Central memory CD8-positive, alpha-beta T cell (primary cell): ENCODE data around the gene PNCK.

Experiments
- ATAC-seq: fragments of 150-1000 bp; cut with Tn5 transposase; replicated peaks from 2 replicates; pipeline ENCODE4 v1.10.0; 2022; ENCODE audit warnings: mild to moderate bottlenecking, moderate FRiP score, moderate number of reproducible peaks; ENCODE audit not compliant: poor library complexity, severe bottlenecking; ENCODE audit errors: extremely low read depth
- DNase-seq, 2 donors: peaks; one replicate each; pipeline ENCODE4 v3.0.0; 2021; ENCODE audit warnings: low spot score in 2 of 2
- H3K27ac Mint-ChIP-seq: one replicate; pipeline ENCODE4 v1.8.0; 2022; ENCODE audit warnings: low read depth, mild to moderate bottlenecking, moderate library complexity, mixed read lengths
- H3K27me3 Mint-ChIP-seq: one replicate; pipeline ENCODE4 v1.8.0; 2022; ENCODE audit warnings: mixed read lengths
- H3K36me3 Mint-ChIP-seq: one replicate; pipeline ENCODE4 v1.8.0; 2022; ENCODE audit warnings: mild to moderate bottlenecking, moderate library complexity, mixed read lengths; ENCODE audit not compliant: insufficient read depth
- H3K4me1 Mint-ChIP-seq: one replicate; pipeline ENCODE4 v1.8.0; 2022; ENCODE audit warnings: mixed read lengths
- H3K4me3 Mint-ChIP-seq: one replicate; pipeline ENCODE4 v1.8.0; 2022; ENCODE audit warnings: mild to moderate bottlenecking, moderate library complexity, mixed read lengths
- H3K9me3 Mint-ChIP-seq: one replicate; pipeline ENCODE4 v1.8.0; 2022; ENCODE audit warnings: mixed read lengths

The PNCK gene

DNA sequence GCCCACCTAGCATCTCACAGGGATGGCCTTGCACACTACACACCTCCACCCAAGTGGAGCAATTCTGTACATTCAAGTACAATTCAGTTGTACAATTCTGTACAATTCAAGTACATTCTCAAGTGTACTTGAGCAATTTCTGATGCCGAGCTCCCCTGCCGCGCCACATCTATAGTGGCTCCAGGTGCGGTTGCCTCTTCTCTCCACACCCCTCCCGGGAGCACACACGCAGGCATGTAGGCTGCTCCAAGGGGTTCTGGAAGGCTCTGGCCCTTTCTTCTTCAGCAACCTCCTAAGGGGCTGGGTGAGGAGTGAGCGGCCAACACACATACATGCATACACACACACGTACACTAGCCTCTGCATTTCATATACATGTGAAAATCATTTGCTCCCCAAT is 45.5 kb downstream of the PNCK start:
- no peaks in the 10 kb centered on the region for H3K27me3 Mint-ChIP-seq
- no peaks in the 10 kb centered on the region for H3K4me1 Mint-ChIP-seq
- H3K27ac Mint-ChIP-seq: no peak overlapping the region
- H3K9me3 Mint-ChIP-seq: no peaks in the 10 kb centered on the region
- DNase-seq (no peak), ATAC-seq (no peak)
- H3K36me3 Mint-ChIP-seq: no peaks in the 10 kb centered on the region
- no peak overlapping the region for H3K4me3 Mint-ChIP-seq

DNA sequence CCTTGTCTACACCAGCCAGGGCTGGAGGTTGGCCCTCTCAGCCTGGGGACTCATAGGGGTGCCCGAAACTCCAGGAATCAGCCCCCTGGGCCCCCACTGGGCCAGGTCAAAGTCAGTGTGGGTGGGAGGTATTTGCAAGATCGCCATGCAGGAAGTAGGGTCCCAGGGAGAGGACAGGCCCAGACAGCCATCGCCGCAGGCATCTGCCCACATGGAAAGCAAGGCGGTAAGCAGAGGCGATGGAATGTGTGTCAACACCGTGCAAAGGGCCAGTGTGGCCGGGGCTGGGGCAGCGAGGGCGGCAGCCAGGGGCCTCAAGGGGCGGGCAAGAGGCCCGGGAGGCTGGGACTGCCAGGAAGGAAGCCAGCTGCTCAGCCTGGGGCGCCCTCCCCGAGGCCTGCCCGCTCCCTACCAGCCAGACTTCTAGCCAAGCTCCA is 45.9 kb downstream of the PNCK start:
- ATAC-seq: no peak
- Mint-ChIP-seq H3K9me3 (no peaks in the 10 kb centered on the region), H3K4me3 (no peak overlapping the region), H3K4me1 (no peaks in the 10 kb centered on the region), H3K36me3 (no peaks in the 10 kb centered on the region), H3K27me3 (peaks cover under 1% of the 10 kb centered on the region), H3K27ac (no peak overlapping the region)
- no peak for DNase-seq

DNA sequence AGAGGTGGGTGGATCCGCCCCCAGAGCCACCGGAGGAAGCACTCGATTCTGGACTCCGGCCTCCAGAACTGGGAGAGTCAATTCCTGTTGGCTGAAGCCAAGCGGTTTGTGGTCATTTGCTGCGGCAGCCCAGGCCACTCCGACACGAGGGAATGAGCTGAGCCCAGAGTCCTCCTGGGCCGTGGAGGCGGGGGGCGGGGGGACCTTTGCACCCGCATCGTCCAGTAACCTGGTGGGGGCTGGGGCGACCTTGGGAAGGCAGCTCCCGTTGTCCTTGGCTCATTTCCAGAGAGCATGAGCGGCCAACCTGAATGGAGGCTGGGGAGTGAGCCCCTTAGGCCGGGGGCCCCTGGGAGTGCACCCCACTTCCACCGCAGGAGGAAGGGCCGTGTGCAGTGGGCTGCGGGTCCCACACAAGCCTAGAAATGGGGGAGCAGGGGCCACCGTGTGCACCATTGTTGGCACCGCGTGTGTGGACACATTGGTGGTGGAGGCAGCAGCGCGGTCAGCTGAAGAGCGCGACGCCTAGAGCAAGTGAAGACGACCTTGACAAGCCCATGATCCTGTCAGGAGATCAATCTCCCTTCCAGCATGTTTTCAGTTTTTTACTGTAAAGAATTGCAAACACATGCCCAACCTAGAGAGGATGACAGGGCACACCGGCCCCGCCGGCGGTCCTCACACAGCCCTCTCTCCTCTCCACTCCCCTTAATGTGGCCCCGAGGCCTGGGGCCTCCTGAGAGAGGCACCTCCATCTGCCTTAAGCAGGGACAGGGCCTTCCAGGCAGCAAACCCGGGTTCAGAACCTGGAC is 46.5 kb downstream of the PNCK start:
- DNase-seq (no peak), ATAC-seq (no peak)
- Mint-ChIP-seq H3K4me3 (no peak overlapping the region), H3K36me3 (no peaks in the 10 kb centered on the region), H3K27me3 (peaks cover 7% of the 10 kb centered on the region), H3K27ac (no peak overlapping the region), H3K9me3 (no peaks in the 10 kb centered on the region), H3K4me1 (no peaks in the 10 kb centered on the region)

DNA sequence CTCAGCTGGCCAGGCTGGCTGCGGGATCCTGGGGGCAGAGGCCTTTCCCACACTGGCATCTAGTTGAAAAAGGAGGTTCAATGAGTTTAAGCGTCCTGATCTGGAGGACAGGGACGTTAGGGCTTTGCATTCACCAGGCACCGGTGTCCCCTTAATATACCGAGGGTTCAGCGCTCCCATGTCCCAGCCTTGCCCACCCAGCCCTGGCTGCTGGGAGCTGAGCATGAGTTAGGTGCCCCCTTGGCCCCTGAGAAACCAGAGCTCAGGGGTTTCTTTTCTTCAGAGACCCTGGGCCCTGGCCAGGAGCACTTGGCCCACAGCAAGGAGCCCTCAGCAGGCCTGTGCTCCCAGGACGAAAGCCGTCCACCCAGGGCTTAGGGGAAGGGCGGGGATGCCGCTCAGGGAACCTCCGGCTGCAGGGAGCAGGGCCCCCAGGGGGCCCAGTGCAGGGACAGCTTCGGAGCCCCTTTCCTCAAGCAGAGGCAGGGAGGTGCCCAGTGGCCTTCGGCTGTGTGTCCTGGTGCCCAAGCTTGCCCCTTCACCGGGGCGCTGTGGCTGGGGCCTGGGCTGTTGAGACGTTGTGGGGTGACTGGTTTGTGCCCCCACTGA is 47.5 kb downstream of the PNCK start:
- Mint-ChIP-seq H3K4me3 (no peak overlapping the region), H3K4me1 (no peaks in the 10 kb centered on the region), H3K36me3 (no peaks in the 10 kb centered on the region), H3K27ac (no peak overlapping the region), H3K27me3 (peaks cover 10% of the 10 kb centered on the region), H3K9me3 (no peaks in the 10 kb centered on the region)
- ATAC-seq (no peak), DNase-seq (no peak)

DNA sequence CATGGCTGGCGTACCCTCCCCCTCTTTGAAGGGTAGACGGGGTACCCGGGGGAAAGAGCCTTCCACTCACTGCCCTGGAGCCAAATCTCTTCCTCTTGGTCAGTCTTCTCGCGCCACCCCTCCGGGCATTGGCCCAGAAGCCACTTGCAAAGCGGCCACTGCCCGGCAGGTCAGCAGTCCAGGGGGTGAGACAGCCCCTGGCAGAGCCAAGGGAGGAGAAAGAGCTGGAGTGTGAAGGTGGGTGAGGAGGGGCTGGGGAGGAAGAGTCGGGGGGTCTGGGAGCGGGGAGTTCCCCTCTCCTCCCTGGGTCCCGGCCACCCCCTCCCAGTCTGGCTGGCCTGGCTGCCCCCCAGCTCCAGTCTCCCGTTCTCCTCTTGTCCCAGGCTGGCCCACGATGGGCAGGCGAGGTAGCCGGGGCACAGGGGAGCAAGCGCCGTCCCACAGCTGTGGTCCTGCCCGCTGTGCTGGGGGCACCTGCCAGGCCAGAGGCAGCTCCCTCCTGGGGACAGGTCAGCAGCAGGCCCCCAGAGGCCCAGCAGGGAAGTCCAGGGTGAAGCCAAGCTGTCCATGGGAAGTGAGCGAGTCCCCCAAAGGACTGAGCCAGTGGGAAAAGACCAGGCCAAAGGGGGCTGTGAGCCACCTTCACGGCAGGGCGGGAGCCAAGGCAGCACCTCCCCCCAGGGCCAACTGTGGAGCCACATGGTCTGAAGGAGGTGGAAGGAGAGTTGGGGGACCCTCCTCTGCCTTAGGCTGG is 48.2 kb downstream of the PNCK start:
- Mint-ChIP-seq H3K4me3 (no peak overlapping the region), H3K4me1 (no peaks in the 10 kb centered on the region), H3K9me3 (no peaks in the 10 kb centered on the region), H3K27ac (no peak overlapping the region), H3K36me3 (no peaks in the 10 kb centered on the region), H3K27me3 (peaks cover 10% of the 10 kb centered on the region)
- DNase-seq: no peak
- no peak for ATAC-seq

DNA sequence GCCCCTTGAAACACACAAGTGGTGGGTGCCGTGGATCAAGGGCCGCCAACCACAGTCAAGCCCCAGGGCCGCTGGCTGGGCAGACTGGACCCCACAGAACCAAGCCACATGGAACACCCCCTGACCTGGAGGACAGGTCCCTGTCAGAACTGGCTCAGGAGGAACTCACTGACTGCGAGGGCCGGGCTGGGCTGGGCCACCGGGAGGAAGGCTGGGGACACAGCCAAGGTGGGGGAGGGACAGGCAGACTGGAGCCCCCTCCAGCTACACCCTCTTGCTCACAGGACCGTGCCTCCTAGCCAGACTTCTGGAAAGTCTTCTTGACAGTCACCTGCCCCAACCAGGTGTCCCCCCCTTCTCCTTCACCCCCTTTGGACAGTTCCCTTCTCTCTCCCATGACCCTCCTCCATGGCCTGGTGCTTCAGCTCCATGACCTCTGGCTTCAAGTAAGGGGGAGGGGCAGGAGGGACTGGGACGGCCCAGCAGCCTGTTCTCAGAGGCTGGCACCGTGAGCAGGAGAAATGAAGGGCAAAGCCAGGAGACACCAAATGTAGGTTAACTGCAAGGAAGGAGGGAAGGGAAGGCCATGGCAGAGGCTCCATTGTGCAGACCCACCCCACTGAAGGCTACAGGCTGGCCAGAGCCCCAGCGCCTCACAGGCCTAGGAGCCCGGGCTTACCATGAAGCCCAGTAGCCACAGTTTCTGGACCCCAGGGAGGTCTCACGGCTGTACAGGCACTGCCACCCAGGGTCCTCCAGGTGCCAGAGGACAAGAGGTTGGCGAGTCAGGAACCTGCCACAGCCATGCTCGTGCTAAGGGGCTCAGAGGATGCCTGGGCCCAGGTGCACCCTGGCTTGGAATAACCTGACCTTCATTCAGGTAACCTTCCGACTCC is 49.2 kb downstream of the PNCK start:
- no peaks in the 10 kb centered on the region for H3K36me3 Mint-ChIP-seq
- no peaks in the 10 kb centered on the region for H3K9me3 Mint-ChIP-seq
- ATAC-seq (no peak), DNase-seq (no peak)
- peaks cover 10% of the 10 kb centered on the region for H3K27me3 Mint-ChIP-seq
- H3K4me1 Mint-ChIP-seq: no peaks in the 10 kb centered on the region
- H3K27ac Mint-ChIP-seq: no peak overlapping the region
- no peak overlapping the region for H3K4me3 Mint-ChIP-seq

DNA sequence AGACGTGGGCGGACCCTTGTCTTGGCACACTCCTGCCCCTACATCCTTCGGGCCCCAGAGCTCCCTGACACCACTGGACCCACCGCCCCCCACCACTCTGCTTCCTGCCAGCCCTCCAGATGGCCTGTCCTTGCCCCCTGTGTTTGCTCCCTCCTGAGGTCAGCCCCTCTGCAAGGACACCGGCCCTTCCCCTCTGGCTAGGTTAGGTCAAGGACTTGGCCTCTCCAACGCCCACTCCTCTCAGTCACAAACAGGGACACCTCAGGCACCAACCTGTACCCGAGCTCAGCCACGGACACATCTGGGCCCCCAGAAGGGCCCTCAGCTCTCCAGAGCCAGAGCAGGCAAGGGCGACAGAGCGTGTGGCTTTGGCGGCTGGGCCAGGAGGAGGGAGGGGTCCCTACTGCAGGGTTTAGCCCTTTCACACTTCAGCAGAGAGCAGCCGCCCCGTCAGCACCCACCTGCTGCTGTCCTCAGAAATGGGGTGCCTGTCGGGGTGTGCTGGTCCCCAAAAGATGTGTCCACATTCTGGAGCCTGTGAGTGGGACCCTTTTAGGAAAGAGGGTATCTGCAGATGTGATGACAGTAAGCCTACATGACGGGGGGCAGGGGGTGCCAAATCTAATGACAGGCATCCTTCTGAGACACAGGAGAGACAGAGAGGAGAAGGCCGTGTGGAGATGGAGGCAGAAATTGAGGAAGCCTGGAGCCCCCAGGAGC is 50.1 kb downstream of the PNCK start:
- ATAC-seq (no peak), DNase-seq (no peak)
- H3K27me3 Mint-ChIP-seq: peaks cover 15% of the 10 kb centered on the region

DNA sequence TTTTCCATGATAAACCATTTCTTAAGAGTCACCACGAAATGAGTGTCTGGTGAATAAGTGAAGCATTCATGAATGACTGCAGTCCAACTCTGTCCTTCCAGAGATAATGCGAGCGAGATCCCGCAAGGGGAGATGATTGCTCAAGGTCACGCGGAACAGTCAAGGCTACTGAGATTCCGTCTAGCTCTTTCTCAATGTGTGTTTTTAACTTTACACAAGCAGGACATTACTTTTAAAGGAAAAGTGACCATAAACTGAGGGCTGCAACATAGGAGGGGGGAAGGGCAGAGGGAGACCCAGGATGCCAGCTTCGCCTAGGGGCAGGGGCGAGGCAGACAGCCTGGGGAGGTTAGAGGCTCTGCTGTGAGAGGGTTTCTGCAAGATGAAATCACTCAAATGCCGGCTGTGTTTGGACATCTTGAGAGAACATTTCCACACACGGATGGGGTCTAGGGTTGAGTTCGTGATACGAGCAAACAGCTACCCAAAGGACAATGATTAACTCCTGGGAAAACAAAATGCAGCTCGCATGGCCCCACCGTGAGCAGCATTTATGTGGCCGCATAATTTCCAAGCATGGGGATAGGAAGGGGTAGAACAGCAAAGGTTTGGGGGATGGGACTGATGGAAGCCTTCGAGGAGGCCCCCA is 50.8 kb downstream of the PNCK start:
- no peak for DNase-seq
- no peak overlapping the region for H3K4me3 Mint-ChIP-seq
- no peaks in the 10 kb centered on the region for H3K9me3 Mint-ChIP-seq
- ATAC-seq: no peak
- H3K27ac Mint-ChIP-seq: no peak overlapping the region
- no peaks in the 10 kb centered on the region for H3K36me3 Mint-ChIP-seq
- peaks cover 19% of the 10 kb centered on the region for H3K27me3 Mint-ChIP-seq
- no peaks in the 10 kb centered on the region for H3K4me1 Mint-ChIP-seq

More for the DNA sequence above, 50.1 kb downstream of the PNCK start:
- Mint-ChIP-seq H3K4me3 (no peak overlapping the region), H3K27ac (no peak overlapping the region), H3K4me1 (no peaks in the 10 kb centered on the region), H3K9me3 (no peaks in the 10 kb centered on the region), H3K36me3 (no peaks in the 10 kb centered on the region)

DNA sequence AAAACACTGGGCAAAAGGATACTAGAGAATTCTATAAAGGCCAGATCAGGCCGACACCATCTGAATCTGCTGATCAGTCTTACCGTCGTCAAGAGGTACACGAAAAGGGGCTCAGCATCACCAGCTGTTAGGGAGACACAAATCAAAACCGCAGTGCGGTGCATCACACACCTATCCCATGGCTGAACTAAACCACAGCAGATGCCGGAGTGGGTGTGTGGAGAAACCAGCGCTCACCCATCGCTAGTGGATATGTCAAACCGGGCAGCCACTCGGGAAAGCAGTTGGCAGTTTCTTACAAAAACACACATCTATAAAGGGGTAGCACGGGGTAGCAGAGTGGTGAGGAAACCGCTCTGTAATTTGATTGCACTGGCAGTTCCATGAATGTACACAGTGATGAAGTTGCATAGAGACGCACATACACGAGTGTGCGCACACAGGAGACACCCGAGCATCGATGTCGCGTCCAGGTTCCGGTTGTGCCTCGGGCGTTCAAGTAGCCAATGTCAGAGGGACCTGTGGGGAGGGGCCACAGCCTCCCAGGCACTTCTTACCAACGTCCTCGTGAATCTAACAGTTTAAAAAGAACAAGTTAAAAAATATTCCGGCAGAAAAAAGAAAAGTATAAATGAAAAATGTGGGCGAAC is 51.5 kb downstream of the PNCK start:
- ATAC-seq: no peak
- no peak overlapping the region for H3K27ac Mint-ChIP-seq

DNA sequence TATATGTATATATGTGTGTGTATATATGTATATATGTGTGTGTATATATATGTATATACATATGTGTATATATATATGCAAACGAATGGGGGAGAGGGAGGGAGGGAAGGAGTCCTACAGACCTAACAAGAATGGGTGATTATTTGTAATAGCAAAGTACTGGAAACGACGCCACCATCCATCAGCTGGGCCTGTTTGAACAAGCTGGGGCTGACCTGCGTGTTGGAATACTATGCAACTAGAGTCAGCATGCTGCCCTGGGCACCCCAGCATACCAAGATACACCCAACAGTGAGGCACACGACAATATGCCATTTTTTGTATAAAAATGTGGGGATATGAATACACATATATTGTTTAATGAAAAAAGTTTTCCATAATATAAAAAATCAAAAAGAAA is 53.0 kb downstream of the PNCK start:
- H3K9me3 Mint-ChIP-seq: no peaks in the 10 kb centered on the region
- H3K4me1 Mint-ChIP-seq: no peaks in the 10 kb centered on the region
- H3K4me3 Mint-ChIP-seq: no peak overlapping the region
- DNase-seq (no peak), ATAC-seq (no peak)
- H3K27me3 Mint-ChIP-seq: peaks cover 19% of the 10 kb centered on the region
- no peak overlapping the region for H3K27ac Mint-ChIP-seq
- H3K36me3 Mint-ChIP-seq: no peaks in the 10 kb centered on the region

More for the DNA sequence above, 51.5 kb downstream of the PNCK start:
- Mint-ChIP-seq H3K9me3 (no peaks in the 10 kb centered on the region), H3K4me3 (no peak overlapping the region), H3K27me3 (peaks cover 19% of the 10 kb centered on the region), H3K36me3 (no peaks in the 10 kb centered on the region), H3K4me1 (no peaks in the 10 kb centered on the region)
- DNase-seq: no peak
